Measurements from ENCODE around the gene AIG1.
"Not testable (repeated sequence)": the region's sequence is repeated elsewhere in the genome, so short reads cannot be mapped to it uniquely, and the experiment has no call there.

The AIG1 gene

GRCh38 chr6:143293523-143293922, 232.8 kb downstream of the AIG1 start:
- DNase-seq = no peak

GRCh38 chr6:143294265-143294860, 233.7 kb downstream of the AIG1 start:
- DNase-seq = no peak

GRCh38 chr6:143295932-143296331, 235.2 kb downstream of the AIG1 start:
- DNase-seq = no peak

- no peak for DNase-seq
Observed at GRCh38 chr6:143298071-143298470, 237.4 kb downstream of the AIG1 start.

- DNase-seq = peak; percentile 79
Observed at GRCh38 chr6:143299253-143300166, 238.8 kb downstream of the AIG1 start.

- no peak for DNase-seq
Observed at GRCh38 chr6:143301188-143301587, 240.5 kb downstream of the AIG1 start.

- not testable (repeated sequence) for DNase-seq
Observed at GRCh38 chr6:143307760-143308159, 247.1 kb downstream of the AIG1 start.

- DNase-seq = no peak
Observed at GRCh38 chr6:143313163-143313562, 252.5 kb downstream of the AIG1 start.

GRCh38 chr6:143321491-143322086, 260.9 kb downstream of the AIG1 start:
- DNase-seq = no peak

GRCh38 chr6:143322386-143322785, 261.7 kb downstream of the AIG1 start:
- DNase-seq = no peak

GRCh38 chr6:143323729-143324470, 263.2 kb downstream of the AIG1 start:
- no peak for DNase-seq

- DNase-seq = no peak
Observed at GRCh38 chr6:143325379-143326140, 264.9 kb downstream of the AIG1 start.

GRCh38 chr6:143328876-143329275, 268.2 kb downstream of the AIG1 start:
- DNase-seq = no peak

- no peak for DNase-seq
Observed at GRCh38 chr6:143329323-143329722, 268.6 kb downstream of the AIG1 start.

- DNase-seq = no peak
Observed at GRCh38 chr6:143331362-143331761, 270.7 kb downstream of the AIG1 start.

GRCh38 chr6:143332153-143332845, 271.6 kb downstream of the AIG1 start:
- no peak for DNase-seq

GRCh38 chr6:143333081-143333480, 272.4 kb downstream of the AIG1 start:
- DNase-seq = no peak

GRCh38 chr6:143333749-143334520, 273.2 kb downstream of the AIG1 start:
- DNase-seq = no peak

GRCh38 chr6:143335865-143336264, 275.2 kb downstream of the AIG1 start:
- no peak for DNase-seq

- DNase-seq = peak; percentile 29
Observed at GRCh38 chr6:143336446-143337152, 275.9 kb downstream of the AIG1 start.
